HG03108 (cell line): Measurements from ENCODE around the gene CYP8B1.
"Not testable (repeated sequence)": the region's sequence is repeated elsewhere in the genome, so short reads cannot be mapped to it uniquely, and the experiment has no call there.

Source experiments
- ATAC-seq: cut with Tn5 transposase; IDR thresholded peaks from one replicate; pipeline ENCODE4 v1.9.1; 2021; ENCODE audit warnings: moderate library complexity; ENCODE audit not compliant: unreplicated experiment

The CYP8B1 gene

GRCh38 chr3:42886294-42886822 is 10.7 kb upstream of the CYP8B1 start:
- no peak for ATAC-seq

GRCh38 chr3:42884324-42884723 is 8.6 kb upstream of the CYP8B1 start:
- ATAC-seq, result no peak

DNA sequence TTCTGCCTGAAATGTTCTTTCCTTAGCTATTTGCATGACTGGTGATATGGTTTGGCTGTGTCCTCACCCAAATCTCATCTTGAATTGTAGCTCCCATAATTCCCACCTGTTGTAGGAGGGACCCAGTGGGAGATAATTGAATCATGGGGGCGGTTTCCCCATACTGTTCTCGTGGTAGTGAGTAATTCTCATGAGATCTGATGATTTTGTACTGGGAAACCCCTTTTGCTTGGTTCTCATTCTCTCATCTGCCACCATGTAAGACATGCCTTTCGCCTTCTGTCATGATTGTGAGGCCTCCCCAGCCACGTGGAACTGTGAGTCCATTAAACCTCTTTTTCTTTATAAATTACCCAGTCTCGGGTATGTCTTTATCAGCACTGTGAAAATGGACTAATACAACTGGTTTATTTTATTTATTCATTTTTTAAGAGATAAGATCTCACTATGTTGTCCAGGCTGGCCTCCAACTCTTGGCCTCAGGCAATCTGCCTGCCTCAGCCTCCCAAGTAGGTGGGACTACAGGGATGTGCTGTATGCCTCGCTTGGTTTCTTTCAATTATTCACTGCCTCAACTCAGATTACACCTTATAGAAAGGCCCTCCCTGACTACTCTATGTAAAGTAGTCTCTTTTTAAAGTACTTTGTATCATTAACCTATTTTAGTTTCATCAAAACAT is 7.7 kb upstream of the CYP8B1 start:
- ATAC-seq, result not testable (repeated sequence)

DNA sequence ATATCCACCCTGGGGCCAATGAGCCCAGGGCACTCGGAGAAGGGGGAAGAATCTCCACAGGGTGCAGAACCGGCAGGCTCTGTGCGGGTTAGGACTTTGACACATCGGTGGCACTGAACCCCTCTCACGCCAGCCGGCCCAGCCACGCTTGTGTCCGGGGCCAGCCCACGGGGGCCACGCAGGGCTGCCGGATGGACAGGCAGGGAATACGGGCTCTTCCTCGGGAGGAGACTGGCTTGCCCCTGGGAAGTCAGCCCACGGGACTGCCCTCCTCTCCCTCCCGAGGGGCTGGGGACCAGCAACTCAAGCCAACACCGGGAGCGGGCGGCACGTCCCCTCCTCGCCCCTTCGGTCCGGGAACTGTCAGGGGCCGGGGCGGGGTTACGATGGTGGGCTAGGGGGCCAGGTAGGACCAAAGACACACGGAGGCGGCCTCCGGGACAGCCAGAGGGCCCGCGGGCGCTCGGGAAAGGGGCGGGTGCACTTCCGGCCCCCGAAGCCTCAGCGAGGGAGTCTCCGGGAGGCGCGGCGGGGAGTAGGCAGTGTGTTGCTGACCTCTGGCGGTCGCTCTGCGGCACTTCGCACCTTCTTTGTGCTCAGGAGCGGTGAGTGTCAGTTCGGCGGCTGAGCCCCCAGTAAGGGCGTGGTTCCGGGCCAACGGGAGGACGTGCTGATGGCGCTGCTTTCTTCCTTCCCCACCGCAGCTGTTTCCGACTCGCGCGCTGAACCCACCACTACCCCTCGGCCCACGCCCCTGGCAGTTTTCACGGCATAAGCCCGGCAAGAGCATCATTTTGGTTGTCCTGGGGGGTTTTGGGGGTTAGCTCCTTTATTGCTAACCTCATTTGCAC is 5.1 kb upstream of the CYP8B1 start:
- peak; percentile 92 for ATAC-seq

DNA sequence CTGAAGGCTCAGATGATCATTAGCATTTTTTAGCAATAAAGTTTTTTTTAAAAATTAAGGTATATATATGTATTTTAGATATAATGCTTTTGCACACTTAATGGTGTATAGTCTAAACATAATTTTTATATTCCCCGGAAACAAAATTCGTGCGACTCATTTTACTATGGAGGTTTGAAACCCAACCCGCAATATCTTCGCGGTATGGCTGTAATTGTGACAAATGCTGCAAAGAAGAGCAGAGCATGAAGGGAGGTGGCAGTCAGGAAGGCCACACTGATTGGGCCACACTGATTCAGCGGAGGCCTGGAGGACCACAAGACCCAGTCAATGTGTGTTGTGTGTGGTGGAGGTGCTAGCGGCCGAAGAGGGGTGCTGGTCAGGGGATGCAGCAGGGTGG is 4.5 kb upstream of the CYP8B1 start:
- ATAC-seq, result no peak

GRCh38 chr3:42877881-42878280 is 2.2 kb upstream of the CYP8B1 start:
- no peak for ATAC-seq

GRCh38 chr3:42876940-42877720 is 1.5 kb upstream of the CYP8B1 start:
- no peak for ATAC-seq

DNA sequence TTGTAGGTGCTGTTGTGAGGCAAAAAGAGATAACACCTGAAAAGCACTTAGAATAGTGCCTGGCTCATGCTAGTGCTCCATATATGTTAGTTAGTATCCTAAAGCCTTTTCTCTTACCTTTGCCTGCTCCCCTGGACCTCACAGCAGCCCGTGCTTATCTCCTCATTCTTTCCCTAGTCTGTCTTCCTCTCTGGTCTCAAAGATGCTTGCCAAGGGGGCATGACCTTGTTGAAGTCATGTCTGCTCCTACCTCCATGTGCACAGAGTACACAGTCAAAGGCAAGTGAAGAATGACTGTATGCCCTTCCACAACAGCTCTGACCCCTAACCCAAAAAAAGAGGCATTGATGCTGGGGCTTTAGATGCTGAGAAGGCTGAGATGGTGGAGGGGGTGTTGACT is 722 bp upstream of the CYP8B1 start:
- ATAC-seq, result no peak

DNA sequence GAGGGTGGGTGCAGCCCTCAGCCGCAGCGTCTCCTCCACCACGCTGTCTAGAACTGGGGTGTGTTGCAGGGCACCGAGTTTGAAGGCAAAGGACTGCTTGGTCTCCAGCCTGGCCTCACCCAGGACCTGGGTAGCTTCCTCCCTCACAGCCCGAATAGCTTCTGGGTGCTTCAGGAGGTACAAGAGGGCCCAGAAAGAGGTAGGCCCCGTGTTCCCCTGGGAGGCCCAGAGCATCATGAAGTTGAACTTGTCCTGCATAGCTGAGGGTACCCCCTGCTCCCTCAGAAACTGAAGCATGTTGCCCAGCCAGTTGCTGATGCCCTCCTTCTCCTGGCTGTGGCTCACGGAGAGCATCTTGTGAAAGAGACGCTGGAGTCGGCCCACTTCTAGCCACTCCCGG is 930 bp downstream of the CYP8B1 start:
- ATAC-seq, result no peak

DNA sequence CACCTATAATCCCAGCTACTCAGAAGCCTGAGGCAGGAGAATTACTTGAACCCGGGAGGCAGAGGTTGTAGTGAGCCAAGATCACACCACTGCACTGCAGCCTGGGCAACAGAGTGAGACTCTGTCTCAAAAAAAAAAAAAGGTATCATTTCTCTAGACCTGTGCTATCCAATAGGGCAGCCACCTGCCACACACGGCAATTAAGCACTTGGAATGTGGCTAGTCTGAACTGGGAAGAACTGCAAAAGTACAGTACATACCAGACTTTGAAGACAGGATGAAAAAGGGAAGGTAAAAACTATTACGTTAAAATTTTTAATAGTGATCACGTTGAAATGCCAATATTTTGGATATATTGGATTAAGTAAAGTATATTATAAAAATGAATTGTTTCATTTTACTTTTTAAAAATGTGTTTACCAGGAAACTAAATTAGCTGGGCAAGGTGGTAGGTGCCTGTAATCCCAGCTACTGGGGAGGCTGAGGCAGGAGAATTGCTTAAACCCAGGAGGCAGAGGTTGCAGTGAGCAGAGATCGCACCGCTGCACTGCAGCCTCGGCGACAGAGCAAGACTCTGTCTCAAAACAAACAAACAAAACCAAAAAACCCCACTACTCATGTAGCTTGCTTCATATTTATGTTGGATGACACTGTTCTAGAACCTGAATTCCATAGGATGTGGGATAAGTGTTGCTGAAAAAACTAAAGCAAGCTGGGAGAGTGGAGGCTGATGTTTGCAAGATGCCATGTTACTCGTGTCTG is 2.3 kb downstream of the CYP8B1 start:
- ATAC-seq, result no peak

GRCh38 chr3:42872718-42873117 is 3.0 kb downstream of the CYP8B1 start:
- ATAC-seq, result no peak

DNA sequence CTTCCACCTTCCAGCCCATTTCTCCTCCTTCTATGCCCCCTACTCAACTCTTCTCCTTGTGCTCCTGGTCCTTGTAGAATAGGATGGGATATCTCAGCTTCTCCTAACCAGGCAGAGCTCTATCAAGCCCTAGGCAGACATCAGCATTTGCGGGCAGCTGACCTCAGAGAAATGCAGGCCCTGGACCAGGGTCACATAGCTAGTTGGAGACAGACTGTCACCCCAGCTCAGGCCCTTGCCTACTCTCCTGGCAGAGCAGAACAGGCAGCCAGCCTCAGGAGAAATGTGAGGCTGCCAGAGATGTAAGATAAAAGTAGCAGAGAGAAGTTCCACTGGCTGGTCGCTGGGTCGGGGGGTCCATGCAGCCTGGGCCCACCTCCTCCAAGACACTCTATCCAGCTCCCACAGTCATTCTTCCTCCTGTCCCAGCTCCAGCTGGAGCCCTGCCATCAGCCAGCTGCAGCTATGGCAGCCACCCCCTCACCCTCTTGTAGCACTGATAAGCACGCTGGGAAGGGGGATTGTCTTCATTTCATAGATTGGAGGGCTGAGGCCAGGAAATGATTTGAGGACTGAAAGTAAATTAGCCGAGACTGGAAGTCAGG is 4.0 kb downstream of the CYP8B1 start:
- ATAC-seq, result no peak

- ATAC-seq, result no peak
These were observed 6.8 kb downstream of the CYP8B1 start for GRCh38 chr3:42868841-42869240.

DNA sequence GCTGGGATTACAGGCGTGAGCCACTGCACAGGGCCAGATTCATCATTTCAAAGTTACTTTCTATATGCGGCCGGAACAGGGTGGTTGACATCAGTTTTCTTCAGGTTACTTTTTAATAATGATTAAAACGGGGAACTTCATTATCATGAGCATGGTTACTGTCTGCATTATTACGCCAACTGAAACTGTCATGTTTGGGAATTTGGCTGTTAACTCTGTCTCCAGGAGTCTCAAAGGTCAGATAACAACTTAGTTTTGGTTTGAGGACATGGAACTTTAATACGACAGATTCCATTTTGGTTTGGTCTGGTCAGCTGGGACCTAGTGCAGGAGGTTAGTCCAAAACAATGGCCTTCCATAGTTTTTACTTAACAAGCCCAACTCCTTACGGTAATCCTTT is 8.5 kb downstream of the CYP8B1 start:
- no peak for ATAC-seq

DNA sequence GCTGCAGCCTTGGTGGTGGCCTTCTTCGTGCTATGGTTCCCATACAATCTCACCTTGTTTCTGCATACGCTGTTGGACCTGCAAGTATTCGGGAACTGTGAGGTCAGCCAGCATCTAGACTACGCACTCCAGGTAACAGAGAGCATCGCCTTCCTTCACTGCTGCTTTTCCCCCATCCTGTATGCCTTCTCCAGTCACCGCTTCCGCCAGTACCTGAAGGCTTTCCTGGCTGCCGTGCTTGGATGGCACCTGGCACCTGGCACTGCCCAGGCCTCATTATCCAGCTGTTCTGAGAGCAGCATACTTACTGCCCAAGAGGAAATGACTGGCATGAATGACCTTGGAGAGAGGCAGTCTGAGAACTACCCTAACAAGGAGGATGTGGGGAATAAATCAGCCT is 10.4 kb downstream of the CYP8B1 start:
- no peak for ATAC-seq

DNA sequence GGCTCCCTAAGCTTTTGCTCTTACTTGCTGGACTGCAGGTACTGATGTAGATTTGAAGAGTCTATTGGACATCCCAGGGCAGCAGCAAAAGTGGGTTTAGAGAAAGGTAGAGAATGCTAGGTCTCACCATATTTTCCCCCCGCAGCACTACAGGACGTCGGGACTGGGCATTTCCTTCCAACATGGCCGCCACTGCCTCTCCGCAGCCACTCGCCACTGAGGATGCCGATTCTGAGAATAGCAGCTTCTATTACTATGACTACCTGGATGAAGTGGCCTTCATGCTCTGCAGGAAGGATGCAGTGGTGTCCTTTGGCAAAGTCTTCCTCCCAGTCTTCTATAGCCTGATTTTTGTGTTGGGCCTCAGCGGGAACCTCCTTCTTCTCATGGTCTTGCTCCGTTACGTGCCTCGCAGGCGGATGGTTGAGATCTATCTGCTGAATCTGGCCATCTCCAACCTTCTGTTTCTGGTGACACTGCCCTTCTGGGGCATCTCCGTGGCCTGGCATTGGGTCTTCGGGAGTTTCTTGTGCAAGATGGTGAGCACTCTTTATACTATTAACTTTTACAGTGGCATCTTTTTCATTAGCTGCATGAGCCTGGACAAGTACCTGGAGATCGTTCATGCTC is 11.2 kb downstream of the CYP8B1 start:
- ATAC-seq, result no peak

GRCh38 chr3:42856544-42856943 is 19.1 kb downstream of the CYP8B1 start:
- ATAC-seq, result no peak

DNA sequence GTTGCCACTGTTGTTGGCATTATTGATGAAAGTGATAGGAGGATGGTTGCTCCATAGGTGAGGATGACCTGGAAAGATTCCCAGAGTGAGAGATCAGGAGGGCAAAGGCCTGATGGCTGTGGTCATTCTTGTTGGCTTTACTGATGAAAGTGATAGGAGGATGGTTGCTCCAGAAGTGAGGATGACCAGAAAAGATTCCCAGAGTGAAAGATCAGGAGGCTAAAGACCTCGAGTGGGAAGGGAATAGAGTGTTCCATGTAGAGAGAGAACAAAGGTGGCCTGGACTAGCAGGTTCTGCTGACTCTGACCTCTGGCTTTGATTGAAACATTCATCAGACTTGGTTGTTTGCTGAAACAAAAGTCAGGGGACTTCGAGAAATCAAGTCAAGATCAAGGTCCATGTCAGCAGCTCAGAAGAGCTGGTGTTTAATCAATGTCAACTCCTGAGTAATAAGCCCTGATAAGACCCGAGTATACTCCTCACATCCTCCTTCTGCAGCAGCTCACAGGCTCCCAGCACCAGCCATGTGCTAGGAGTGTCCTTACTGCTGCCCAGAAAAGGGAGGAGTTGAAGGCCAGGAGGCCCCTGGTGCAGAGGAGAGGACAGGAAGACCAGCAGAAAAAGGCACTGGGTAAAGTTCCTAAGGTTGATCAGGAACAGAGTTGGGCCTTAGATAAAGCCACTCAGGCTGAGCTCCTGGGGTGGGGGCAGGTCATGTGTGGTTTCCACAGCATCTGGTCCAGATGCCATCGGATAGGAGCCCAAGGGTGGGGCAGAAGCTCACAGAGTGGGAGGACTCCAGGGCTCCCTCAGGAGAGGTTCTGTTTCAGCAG is 19.9 kb downstream of the CYP8B1 start:
- ATAC-seq, result no peak

GRCh38 chr3:42855219-42855546 is 20.5 kb downstream of the CYP8B1 start:
- no peak for ATAC-seq
